SH-SY5Y (cell line): ENCODE data around the gene PPP2R2D.

Experiments
- GATA2 ChIP-seq: IDR thresholded peaks from 2 replicates; pipeline ENCODE4 v1.6.1; 2011; ENCODE audit warnings: mild to moderate bottlenecking, low read depth, low read length
- GATA3 ChIP-seq: IDR thresholded peaks from 2 replicates; pipeline ENCODE4 v1.6.1; 2011; ENCODE audit warnings: low read depth, mild to moderate bottlenecking, low read length, moderate library complexity

GRCh38 chr10:131857156-131858117 lies 43.4 kb upstream of the PPP2R2D start:
- TF ChIP-seq GATA2: no peak
- no peak for TF ChIP-seq GATA3
